HPDE6-E6E7 (cell line): ENCODE results near the gene AWAT1.
"Not testable (repeated sequence)": the region's sequence is repeated elsewhere in the genome, so short reads cannot be mapped to it uniquely, and the experiment has no call there.

Experiments used
- DNase-seq: peaks from one replicate; pipeline ENCODE4 v3.0.0; 2011; ENCODE audit warnings: missing footprints; ENCODE audit errors: extremely low spot score

AWAT1 gene

DNA sequence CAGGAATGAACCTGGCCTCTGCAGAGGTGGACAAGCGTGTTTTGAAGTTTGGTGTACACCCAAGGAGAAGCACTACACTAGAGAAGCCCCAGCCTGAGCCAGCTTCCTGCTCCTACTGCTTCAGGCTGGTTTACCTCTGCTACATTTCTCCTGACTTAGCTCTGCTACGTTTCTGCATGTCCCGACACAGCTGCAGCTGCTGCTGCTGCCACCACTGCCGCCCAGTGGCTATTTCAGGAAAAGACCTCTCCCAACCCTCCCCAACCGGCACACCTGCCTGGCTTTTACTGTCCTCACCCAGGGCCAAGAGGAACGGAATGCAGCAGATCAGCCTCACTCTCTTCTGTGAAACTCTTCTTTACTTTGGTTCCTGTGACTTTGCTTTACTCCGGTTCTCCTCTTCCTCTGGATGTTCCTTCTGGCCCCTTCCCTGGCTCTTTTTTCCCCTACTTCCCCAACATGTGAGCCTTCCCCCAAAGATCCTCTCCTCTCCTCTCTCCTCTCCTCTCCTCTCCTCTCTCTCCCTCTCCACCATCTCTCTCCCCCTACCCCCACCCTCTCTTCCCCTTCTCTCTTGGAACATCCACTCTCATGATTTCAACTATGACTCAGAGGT is 28.6 kb downstream of the AWAT1 start:
- peak; percentile 28 for DNase-seq

DNA sequence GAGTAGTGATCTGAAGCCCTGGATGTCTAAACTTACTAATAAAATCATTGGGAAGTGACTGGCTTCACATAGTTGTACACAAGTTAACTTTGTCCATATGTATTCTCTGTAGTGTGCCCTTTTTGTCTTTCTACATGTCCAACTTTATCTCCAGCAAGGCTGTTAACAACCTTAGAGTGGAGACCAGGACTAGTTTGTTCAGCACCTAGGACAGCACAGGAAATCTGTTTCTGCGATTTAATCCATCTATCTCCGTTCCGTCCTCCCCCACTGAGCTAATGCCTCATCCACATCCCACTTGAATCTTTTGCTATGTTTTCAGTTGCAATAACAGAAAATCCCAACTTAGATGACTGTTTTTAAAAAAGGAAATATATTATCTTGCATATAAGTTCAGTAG is 30.3 kb downstream of the AWAT1 start:
- DNase-seq: no peak

DNA sequence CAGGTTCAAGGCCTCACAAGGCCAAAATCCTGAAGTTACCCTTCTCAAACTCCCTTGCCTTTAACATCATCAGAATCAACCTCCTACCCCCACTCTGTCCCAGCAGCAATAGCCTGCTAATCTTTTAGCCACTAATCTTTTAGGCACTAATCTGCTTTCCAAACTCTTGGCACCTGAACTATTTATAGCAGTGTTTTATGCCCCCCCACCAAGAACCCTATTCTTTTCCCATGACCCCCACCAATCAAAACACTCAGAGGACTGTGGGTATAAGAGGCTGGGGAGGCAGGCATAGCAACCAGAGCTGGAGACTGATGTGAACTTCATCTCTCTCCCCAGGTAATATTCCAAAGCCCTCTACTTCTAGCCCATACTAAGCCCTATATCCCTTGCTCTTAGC is 33.6 kb downstream of the AWAT1 start, which contains the start of gene ARR3:
ARR3 (plus strand) TSS at position 301 of the 400 bp plus-strand sequence. CDS start 1,052 bp downstream, outside the sequence.
- DNase-seq: no peak

DNA sequence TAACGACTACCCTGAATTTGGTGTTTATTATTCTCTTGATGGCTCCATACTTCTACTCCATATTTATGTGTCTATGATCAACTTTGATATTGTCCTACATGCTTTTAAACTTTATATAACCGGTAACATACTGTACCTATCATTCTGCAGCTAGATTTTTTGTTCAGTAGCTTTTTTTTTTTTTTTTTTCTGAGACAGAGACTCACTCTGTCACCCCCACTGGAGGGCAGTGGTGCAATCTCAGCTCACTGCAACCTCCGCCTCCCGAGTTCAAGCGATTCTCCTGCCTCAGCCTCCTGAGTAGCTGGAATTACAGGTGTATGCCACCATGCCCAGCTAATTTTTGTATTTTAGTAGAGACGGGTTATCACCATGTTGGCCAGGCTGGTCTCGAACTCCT is 39.6 kb downstream of the AWAT1 start:
- not testable (repeated sequence) for DNase-seq

DNA sequence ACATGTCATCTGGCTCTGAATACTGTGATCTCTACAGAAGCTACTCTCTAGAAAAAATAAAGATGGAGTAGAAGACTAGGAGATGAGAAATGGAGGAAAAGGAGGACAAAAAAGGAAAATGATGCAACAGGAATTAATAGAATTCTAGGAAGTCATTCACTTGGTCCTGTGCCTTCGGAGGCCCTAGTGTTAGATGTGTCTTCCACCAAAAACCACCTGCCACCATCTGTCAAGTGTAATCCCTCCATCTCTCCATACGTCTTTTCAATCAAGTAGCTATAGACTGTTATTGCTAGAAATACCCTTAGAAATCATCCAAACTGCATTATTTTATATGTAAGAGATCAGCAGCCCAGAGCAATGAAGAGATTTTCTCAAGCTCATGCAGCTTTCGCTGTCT is 44.6 kb downstream of the AWAT1 start:
- no peak for DNase-seq

DNA sequence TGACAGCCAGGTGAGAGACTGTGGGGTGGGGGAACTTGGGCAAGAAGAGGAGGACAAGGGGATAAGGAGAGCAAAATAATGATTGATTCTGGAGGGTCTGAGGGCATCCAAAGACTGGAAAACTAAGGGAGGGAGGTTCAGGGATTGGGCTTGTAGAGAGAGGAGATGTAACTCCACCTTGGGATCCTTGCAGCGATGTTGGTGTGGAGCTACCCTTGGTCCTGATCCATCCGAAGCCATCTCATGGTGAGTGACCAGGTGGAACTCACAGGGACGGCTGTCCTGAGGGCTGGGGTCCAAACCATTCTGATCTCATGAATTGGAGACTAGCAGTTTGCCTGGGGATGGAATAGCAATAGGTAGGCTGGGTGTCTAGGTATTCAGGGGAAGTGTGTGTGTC is 46.1 kb downstream of the AWAT1 start:
- no peak for DNase-seq

DNA sequence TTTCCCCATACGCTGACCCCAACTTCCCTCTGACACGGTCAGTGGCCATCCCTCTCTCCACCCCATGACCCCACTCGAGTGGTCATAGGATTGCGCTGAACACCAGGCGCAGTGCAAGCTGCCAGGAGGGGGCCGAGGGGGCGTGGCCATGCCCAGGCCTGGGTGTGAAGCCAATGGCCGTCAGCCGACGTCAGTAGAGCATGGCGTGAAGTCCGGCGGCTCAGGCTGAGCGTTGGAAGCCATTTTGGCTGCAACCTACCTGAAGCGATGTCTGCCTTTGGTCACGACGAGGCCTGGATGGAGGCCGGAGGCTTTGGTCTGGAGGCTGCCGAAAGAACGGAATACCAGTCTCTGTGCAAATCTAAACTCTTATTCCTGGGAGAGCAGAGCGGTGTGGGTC is 47.5 kb downstream of the AWAT1 start, which contains the start of gene RAB41:
RAB41 (plus strand) TSS at position 222 of the 400 bp plus-strand sequence; CDS start at position 268, 46 bp downstream.
- no peak for DNase-seq

DNA sequence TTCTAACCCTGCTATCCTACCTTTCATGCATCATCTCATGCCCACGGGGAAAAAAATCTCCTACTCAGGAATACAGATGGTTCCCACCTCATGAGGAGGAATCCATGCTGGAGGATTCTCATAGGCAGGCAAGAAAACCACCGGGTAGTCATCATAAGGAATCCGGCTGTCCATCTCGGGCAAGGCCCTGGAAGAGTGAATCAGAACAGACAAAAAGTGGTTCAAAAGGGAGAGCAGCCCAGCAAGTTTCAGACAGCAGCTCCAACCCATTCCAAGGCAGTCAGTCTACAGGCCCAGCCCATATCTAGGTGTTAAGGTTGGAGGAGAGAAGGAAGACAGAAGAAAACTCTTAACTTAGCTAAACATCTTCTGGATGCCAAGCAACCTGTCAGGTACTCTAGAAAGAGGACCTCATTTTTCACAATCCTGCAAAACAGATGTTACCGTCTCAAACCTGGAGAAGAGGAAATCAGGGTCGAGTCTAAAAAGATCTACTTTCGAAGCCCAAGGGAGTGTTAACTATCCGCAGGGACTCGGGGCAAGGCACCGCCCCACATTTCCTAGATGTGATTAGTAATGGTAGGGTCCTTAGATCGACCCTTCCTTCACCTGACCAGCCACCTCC is 54.8 kb downstream of the AWAT1 start:
- DNase-seq: no peak
